Gastroesophageal sphincter (tissue), 3 donors: ENCODE results near the gene IGF2BP1.

ENCODE experiments used
- EP300 ChIP-seq: sonication (generic); formaldehyde crosslinking; IDR thresholded peaks from one replicate; pipeline ENCODE4 v1.6.1; 2017; ENCODE audit warnings: antibody characterized with exemption, mild to moderate bottlenecking
- POLR2A ChIP-seq, 2 donors: fragments of 450-650 bp; IDR thresholded peaks; one replicate each; pipeline ENCODE4 v1.6.1; 2017; ENCODE audit warnings: antibody characterized with exemption in 2 of 2, mild to moderate bottlenecking in 2 of 2, moderate library complexity in 1 of 2
- POLR2AphosphoS5 ChIP-seq: sonication (generic); formaldehyde crosslinking; IDR thresholded peaks from one replicate; pipeline ENCODE4 v1.6.1; 2017; ENCODE audit warnings: antibody characterized with exemption
- TF ChIP-seq, protein P1 (sequence below), 4 experiments: fragments of 200-600 bp in 2 of 4; fragments of 450-650 bp in 2 of 4; sonication (generic) in 1 of 4; IDR thresholded peaks; one replicate each; pipeline ENCODE4 v1.5.1; 2017 to 2019; ENCODE audit warnings: antibody characterized with exemption in 4 of 4, mild to moderate bottlenecking in 2 of 4, moderate library complexity in 2 of 4

- no peak for TF ChIP-seq POLR2A (IDR thresholded peaks at IDR 0.05)
- TF ChIP-seq, protein P1, sequence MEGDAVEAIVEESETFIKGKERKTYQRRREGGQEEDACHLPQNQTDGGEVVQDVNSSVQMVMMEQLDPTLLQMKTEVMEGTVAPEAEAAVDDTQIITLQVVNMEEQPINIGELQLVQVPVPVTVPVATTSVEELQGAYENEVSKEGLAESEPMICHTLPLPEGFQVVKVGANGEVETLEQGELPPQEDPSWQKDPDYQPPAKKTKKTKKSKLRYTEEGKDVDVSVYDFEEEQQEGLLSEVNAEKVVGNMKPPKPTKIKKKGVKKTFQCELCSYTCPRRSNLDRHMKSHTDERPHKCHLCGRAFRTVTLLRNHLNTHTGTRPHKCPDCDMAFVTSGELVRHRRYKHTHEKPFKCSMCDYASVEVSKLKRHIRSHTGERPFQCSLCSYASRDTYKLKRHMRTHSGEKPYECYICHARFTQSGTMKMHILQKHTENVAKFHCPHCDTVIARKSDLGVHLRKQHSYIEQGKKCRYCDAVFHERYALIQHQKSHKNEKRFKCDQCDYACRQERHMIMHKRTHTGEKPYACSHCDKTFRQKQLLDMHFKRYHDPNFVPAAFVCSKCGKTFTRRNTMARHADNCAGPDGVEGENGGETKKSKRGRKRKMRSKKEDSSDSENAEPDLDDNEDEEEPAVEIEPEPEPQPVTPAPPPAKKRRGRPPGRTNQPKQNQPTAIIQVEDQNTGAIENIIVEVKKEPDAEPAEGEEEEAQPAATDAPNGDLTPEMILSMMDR (IDR thresholded peaks at IDR 0.05), result no peak
- TF ChIP-seq EP300, result no peak
- no peak for TF ChIP-seq POLR2AphosphoS5
These were observed 103.9 kb downstream of the IGF2BP1 start for GRCh38 chr17:49101054-49101534.
